ENCODE data around the gene GPX4. TPM values are rescaled to one million over a fixed set of nuclear protein-coding genes. Genes with fewer than 3 reads are reported as not detected.

The GPX4 gene
- total RNA-seq, 8 experiments from 2014 or later, result 331 to 509 (median 399) TPM

GRCh38 chr19:1073063-1073955 is 30.5 kb upstream of the GPX4 start:
- WGBS, 10 experiments, result 80 to 100% (median 91%) methylated on average over 1 to 9 of the region's 30 CpGs; no CpG with 5 or more reads in 3 of the 10 experiments
- Histone ChIP-seq H3K27ac (no peak overlapping the region), H3K4me3 (no peak overlapping the region), H3K4me1 (replicated peaks in 1 of 2) (no peaks in the 10 kb centered on the region)
- peak in 1 of 8 experiments; percentile 10 for ATAC-seq (replicated peaks in 6 of 8)
- in situ Hi-C loops (cut with MboI; ENCODE audit: low pct_unique_long_range_greater_than_20kb in 2 of 9, low sequenced_read_pairs in 9 of 9, unreplicated experiment in 9 of 9), result no loop called here

GRCh38 chr19:1073956-1074517 is 29.8 kb upstream of the GPX4 start:
- H3K4me3 ChIP-seq, result no peak overlapping the region
- no peaks in the 10 kb centered on the region for H3K4me1 ChIP-seq (replicated peaks in 1 of 2)
- peak in 1 of 8 experiments; percentile 8 for ATAC-seq (replicated peaks in 6 of 8)
- in situ Hi-C loops (cut with MboI; ENCODE audit: low pct_unique_long_range_greater_than_20kb in 2 of 9, low sequenced_read_pairs in 9 of 9, unreplicated experiment in 9 of 9), result no loop called here
- 80 to 90% methylated on average over 1 to 2 of the region's 28 CpGs; no CpG with 5 or more reads in 8 of the 10 experiments for WGBS, 10 experiments
- H3K27ac ChIP-seq, result no peak overlapping the region

- no peaks in the 10 kb centered on the region for H3K4me1 ChIP-seq (replicated peaks in 1 of 2)
- no peak overlapping the region for H3K4me3 ChIP-seq
- H3K27ac ChIP-seq, result no peak overlapping the region
- in situ Hi-C loops (cut with MboI; ENCODE audit: low pct_unique_long_range_greater_than_20kb in 2 of 9, low sequenced_read_pairs in 9 of 9, unreplicated experiment in 9 of 9), result no loop called here
- 96% methylated on average over 4 of the region's 54 CpGs; no CpG with 5 or more reads in 9 of the 10 experiments for WGBS, 10 experiments
- peak in 1 of 8 experiments; percentile 6 for ATAC-seq (replicated peaks in 6 of 8)
These were observed 29.1 kb upstream of the GPX4 start for GRCh38 chr19:1074544-1075283.

- WGBS, 10 experiments, result 71 to 100% (median 93%) methylated on average over 2 to 4 of the region's 4 CpGs; no CpG with 5 or more reads in 3 of the 10 experiments
These were observed 27.8 kb upstream of the GPX4 start for GRCh38 chr19:1076046-1076386.

GRCh38 chr19:1076951-1077350 is 26.8 kb upstream of the GPX4 start:
- Histone ChIP-seq H3K4me3 (no peak overlapping the region), H3K27ac (no peak overlapping the region), H3K4me1 (replicated peaks in 1 of 2) (peaks cover 0 to 4% of the 10 kb centered on the region in 2 donors)
- in situ Hi-C loops (cut with MboI; ENCODE audit: low pct_unique_long_range_greater_than_20kb in 2 of 9, low sequenced_read_pairs in 9 of 9, unreplicated experiment in 9 of 9), result no loop called here
- 44 to 97% (median 79%) methylated on average over 3 to 10 of the region's 16 CpGs; no CpG with 5 or more reads in 4 of the 10 experiments for WGBS, 10 experiments
- ATAC-seq (replicated peaks in 6 of 8), result no peak

More at GRCh38 chr19:1076046-1076386, 27.8 kb upstream of the GPX4 start:
- Histone ChIP-seq H3K4me1 (replicated peaks in 1 of 2) (no peaks in the 10 kb centered on the region), H3K27ac (no peak overlapping the region), H3K4me3 (no peak overlapping the region)
- in situ Hi-C loops (cut with MboI; ENCODE audit: low pct_unique_long_range_greater_than_20kb in 2 of 9, low sequenced_read_pairs in 9 of 9, unreplicated experiment in 9 of 9), result no loop called here
- no peak for ATAC-seq (replicated peaks in 6 of 8)

GRCh38 chr19:1079566-1080111 is 24.2 kb upstream of the GPX4 start:
- no peak overlapping the region for H3K27ac ChIP-seq
- ATAC-seq (replicated peaks in 6 of 8), result peak in 1 of 8 experiments; percentile 2
- no peak overlapping the region for H3K4me3 ChIP-seq
- H3K4me1 ChIP-seq (replicated peaks in 1 of 2), result peaks cover 0 to 12% of the 10 kb centered on the region in 2 donors
- WGBS, 10 experiments, result 0 to 90% (median 60%) methylated on average over 1 to 9 of the region's 45 CpGs; no CpG with 5 or more reads in 7 of the 10 experiments
- in situ Hi-C loops (cut with MboI; ENCODE audit: low pct_unique_long_range_greater_than_20kb in 2 of 9, low sequenced_read_pairs in 9 of 9, unreplicated experiment in 9 of 9), result no loop called here

- H3K4me3 ChIP-seq, result no peak overlapping the region
- ATAC-seq (replicated peaks in 6 of 8), result no peak
- H3K27ac ChIP-seq, result no peak overlapping the region
- in situ Hi-C loops (cut with MboI; ENCODE audit: low pct_unique_long_range_greater_than_20kb in 2 of 9, low sequenced_read_pairs in 9 of 9, unreplicated experiment in 9 of 9), result no loop called here
- 75 to 100% (median 87%) methylated on average over 2 to 5 of the region's 50 CpGs; no CpG with 5 or more reads in 7 of the 10 experiments for WGBS, 10 experiments
- peaks cover 0 to 12% of the 10 kb centered on the region in 2 donors for H3K4me1 ChIP-seq (replicated peaks in 1 of 2)
These were observed 23.2 kb upstream of the GPX4 start for GRCh38 chr19:1080360-1081161.

DNA sequence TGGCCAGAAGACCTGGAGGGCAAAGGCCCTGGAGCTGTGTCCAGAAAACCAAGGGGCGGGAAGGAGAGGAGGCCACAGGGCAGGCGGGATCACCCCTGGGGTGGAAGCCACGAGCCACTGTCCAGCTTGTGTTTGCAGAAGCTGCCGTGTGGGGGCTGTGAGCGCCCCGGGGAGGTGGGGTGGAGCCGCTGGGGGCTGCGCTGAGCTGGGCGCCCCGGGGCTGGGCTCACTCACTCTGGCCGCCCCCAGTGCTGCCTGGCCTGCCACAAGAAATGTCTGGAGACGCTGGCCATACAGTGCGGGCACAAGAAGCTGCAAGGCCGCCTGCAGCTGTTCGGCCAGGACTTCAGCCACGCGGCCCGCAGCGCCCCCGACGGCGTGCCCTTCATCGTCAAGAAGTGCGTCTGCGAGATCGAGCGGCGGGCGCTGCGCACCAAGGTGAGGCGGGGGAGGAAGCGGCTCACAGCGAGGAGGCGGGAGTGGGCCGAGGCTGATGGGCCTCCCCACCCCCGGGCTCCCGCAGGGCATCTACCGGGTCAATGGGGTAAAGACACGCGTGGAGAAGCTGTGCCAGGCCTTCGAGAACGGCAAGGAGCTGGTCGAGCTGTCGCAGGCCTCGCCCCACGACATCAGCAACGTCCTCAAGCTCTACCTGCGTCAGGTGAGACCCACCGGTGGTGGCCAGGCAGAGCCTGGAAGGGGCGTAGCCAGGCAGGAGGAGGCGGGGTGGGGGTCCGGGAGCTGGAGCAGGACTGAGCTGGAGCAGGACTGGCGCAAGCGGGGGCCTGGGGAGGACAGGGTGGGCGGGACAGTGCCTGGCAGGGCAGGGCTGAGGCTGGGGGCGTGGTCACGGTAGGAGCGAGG is 22.3 kb upstream of the GPX4 start:
- Histone ChIP-seq H3K4me1 (replicated peaks in 1 of 2) (peaks cover 0 to 12% of the 10 kb centered on the region in 2 donors), H3K4me3 (no peak overlapping the region), H3K27ac (no peak overlapping the region)
- 93% methylated on average over 3 of the region's 58 CpGs; no CpG with 5 or more reads in 9 of the 10 experiments for WGBS, 10 experiments
- ATAC-seq (replicated peaks in 6 of 8), result peak in 1 of 8 experiments; percentile 1
- in situ Hi-C loops (cut with MboI; ENCODE audit: low pct_unique_long_range_greater_than_20kb in 2 of 9, low sequenced_read_pairs in 9 of 9, unreplicated experiment in 9 of 9), result no loop called here

DNA sequence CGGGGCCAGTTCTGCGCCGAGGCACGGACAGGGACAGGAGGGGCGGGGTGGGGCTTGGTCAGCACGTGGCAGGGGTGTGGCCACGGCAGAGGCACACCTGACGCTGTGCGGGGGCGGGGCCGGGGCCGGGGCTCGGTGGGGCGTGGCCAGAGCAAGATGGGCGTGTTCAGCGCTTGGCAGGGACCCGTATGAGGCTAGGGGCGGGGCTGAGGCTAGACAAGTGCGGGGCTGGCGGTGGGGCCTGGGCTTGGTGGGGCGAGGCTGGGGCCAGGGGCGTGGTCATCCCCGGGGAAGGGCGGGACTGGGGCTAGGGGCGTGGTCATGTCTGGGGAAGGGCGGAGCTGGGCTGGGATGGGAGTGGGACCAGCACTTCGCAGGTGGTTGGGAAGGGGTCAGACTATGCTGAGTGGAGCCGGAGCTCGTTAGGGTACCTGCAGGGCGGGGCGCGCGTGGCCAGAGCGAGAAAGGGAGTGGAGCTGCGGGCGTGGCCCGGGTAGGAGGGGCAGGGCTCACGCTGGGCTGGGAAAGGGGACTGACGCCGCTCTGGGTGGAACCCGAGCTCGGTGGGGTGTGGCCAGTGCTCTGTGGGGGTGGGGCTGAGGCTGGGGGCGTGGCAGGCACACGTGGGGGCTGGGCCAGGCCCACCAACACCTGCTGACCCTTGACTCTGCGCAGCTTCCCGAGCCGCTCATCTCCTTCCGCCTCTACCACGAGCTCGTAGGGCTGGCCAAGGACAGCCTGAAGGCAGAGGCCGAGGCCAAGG is 21.4 kb upstream of the GPX4 start:
- in situ Hi-C loops (cut with MboI; ENCODE audit: low pct_unique_long_range_greater_than_20kb in 2 of 9, low sequenced_read_pairs in 9 of 9, unreplicated experiment in 9 of 9), result no loop called here
- H3K4me3 ChIP-seq, result peak overlapping the region in 1 of 5 donors; percentile 11
- no peak overlapping the region for H3K27ac ChIP-seq
- peak; percentile 35 to 87 (median 80) for ATAC-seq (replicated peaks in 6 of 8)
- WGBS, 10 experiments, result 50% methylated on average over 4 of the region's 51 CpGs; no CpG with 5 or more reads in 9 of the 10 experiments
- peaks cover 0 to 12% of the 10 kb centered on the region in 2 donors for H3K4me1 ChIP-seq (replicated peaks in 1 of 2)

GRCh38 chr19:1082928-1083816 is 20.6 kb upstream of the GPX4 start:
- Histone ChIP-seq H3K27ac (no peak overlapping the region), H3K4me1 (replicated peaks in 1 of 2) (peaks cover 0 to 12% of the 10 kb centered on the region in 2 donors), H3K4me3 (peak overlapping the region in 1 of 5 donors; percentile 11)
- WGBS, 10 experiments, result 76 to 100% (median 97%) methylated on average over 1 to 7 of the region's 59 CpGs; no CpG with 5 or more reads in 5 of the 10 experiments
- in situ Hi-C loops (cut with MboI; ENCODE audit: low pct_unique_long_range_greater_than_20kb in 2 of 9, low sequenced_read_pairs in 9 of 9, unreplicated experiment in 9 of 9), result no loop called here
- ATAC-seq (replicated peaks in 6 of 8), result no peak
